NCI-H774 (cell line): Measurements from ENCODE around the gene TMF1.
A peak's percentile ranks its signal among the peaks of the same experiment; 100 is the strongest.

Experiments
- DNase-seq: peaks from one replicate; lab custom pipeline; 2025; lab: John Stamatoyannopoulos, UW

Gene TMF1

DNA sequence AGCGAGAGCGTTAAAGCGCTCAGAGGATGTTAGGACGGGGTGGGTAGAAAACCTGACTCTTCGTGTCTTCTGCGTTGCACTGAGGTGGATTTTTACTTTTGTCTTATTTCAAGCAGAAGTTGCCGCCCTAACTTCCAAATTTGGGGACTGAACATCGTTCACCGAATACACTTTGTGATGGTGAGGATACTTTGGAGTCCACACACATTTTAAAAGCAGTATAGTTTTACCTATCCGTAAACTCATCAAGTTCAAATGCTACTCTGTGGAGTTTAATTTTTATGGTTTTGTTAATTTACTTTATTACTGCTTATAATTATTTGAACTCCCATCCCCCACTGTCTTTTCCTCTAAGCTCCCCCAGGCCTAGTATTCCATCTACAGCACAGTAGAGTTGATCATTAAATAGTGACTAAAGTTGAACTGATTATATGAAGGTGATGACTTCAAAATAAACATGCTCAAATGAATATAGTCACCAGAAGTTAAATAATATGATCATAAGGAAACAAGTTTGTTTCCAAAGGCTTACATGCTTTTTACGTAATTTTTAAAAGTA is 38.0 kb downstream of the TMF1 start:
- DNase-seq, result no peak

GRCh38 chr3:69013253-69014021 is 38.7 kb downstream of the TMF1 start, which contains the start of gene EOGT:
Gene EOGT (minus strand): TSS chr3:69013684. CDS start chr3:69009846, 3,838 bp downstream.
- peak; percentile 14 for DNase-seq

GRCh38 chr3:69012800-69013252 is 39.3 kb downstream of the TMF1 start:
- DNase-seq, result no peak

GRCh38 chr3:69012100-69012799 is 39.9 kb downstream of the TMF1 start:
- DNase-seq, result no peak

- no peak for DNase-seq
Observed at GRCh38 chr3:69011096-69011730, 40.9 kb downstream of the TMF1 start.

DNA sequence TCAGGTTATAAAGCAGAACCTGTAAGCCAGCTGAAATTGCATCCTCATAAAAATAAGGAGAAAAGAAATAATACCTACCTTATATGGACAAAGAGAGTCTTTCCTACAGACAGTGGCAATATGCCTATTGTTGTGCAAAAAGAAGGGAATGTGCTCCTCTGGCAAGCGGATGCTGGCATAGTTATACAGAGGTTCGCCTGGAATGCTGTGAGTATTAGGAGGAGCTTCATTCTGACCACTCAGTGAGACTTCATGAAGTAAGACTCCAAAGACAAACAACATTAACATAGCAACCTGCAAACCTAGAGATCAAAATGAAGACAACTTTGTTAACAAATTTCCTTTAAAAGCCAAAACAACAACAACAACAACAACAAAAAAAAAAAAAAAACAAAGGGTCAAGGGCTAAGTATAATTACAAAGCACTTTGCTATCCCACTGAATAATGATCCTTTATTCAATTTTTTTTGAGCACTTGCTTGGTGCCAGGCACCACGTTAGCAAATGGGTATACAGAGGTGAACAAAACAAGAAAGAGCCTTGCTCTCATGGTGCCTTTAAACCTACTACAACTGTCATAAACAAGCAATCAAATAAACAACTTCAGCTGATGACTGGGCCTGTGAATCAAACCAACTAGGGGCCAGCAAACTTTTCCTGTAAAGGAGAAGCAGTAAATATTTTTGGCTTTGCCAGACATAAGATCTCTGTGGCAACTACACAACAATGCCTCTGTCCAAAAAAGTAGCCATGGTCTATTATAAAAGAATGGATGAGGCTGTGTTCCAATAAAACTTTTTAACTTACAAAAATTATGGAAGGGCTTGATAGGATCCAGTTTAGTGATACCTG is 42.3 kb downstream of the TMF1 start:
- DNase-seq, result no peak

DNA sequence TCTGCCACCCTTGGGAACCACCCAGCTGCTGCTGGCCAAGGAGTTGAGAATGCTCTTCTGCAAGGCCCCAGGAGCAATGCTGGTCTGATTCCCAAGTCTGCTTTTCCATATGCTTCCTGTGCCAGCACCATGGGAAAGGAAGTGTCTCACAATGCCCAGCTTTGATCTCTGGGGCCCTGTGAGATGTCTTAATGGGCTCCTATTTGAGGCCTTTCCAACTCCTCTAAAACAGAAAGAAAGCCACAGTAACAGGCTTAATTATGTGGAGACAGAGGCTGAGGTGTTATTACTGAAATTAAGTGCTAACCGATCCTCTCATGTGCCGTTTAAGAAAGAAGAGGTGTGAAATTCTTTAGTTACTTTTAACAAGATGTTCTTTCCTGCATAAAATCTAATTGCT is 43.2 kb downstream of the TMF1 start:
- no peak for DNase-seq

DNA sequence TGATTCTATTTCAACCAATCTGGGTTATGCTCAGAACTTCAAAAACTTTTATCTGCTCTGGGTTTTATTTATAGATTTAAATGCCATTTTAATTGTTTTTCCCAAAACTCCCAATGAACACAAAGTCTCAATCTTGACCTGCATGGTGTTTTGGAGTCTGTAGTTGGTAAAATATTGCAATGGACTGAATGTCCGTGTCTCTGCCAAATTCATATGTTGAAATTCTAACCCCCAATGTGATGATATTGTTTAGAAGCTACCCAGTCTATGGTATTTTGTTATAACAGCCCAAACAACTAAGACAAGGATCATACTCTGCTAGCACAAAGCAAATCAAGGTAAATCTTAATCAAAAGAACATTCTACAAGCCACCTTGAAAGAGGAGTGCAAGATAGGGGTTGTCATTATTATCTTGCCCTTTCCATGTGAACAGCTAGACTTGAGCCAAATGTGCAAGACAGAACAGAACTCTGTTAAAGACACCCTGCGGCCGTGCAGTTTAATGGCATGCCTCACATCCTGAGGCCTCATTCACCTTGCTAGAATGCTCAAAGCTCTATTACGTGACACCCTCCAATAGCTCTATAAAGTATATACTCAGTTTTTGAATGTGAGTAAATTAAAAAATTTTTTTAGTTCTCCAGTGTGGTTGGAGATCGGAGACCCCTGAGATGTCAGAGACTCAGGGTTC is 46.2 kb downstream of the TMF1 start:
- DNase-seq, result no peak

DNA sequence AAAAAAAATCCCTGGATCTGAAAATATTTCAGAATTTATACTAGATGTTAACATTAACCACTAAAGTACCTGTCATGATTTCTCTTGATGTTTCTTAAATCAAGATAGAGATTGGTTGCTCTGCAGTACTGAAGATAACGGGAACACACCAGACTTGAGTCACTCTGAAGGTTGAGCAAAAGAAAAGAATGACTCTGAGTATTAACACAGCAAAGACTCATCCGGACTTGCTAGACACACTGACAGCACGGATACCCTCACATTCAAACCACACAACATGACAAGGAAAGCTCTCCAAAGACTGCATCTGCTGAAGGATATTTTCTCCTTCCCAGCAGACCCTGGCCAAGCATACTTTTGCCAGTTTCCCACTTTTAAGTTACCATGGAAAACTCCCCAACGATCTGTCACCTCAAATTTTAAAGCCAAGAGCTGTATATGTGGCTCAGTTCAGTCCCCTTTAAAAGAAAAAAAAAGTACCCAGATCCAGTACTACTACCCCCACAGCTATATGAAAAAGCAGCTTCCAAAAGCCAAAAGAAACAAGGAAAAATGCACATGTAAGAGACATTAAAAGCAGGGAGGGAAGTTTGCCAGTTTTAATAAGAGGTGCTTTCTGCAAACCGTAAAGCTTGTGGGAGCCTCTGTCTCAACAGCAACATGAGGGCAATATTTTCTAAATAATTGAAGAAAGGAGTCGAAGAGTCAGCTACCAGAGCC is 46.9 kb downstream of the TMF1 start:
- no peak for DNase-seq

GRCh38 chr3:69004138-69004537 is 48.0 kb downstream of the TMF1 start:
- DNase-seq, result no peak

GRCh38 chr3:68999605-69000004 is 52.5 kb downstream of the TMF1 start:
- no peak for DNase-seq

GRCh38 chr3:68999158-68999557 is 53.0 kb downstream of the TMF1 start:
- DNase-seq, result no peak

DNA sequence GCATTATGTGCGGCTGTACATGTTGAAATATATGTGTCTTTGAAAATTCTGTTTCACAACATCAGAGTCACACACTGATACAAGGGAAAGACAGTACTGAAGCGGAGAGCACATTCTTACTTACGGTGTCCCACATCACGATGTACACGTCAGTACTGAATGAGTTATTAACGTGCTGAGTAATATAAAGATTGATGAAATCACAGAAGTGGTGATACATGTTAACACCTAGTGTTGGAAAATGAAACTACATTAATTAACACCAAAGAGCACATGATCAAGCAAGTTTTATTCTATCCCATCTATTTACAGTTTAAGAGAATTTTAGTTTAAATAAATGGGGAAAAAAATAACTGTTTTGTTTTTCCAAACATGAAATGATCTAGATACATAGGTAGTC is 54.2 kb downstream of the TMF1 start:
- DNase-seq, result no peak

GRCh38 chr3:68996356-68996995 is 55.7 kb downstream of the TMF1 start:
- peak; percentile 5 for DNase-seq

DNA sequence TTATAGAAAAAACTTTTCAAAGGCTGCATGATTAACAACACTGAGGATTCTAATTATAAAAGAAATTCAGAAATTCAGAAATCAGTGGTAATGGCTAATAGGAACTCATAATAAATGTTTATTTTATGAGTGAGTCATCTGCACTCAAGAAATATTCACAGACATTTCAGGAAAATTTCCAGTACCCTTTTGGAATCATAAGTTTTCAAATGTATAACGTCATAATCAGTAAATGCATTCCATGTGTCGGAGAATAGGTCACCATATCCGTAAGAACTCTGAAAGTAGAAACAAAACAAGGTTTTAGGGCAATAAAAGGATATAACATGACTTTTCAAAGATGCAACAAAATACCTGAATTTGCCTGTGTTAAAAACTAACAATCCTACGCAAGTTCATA is 63.4 kb downstream of the TMF1 start:
- no peak for DNase-seq

DNA sequence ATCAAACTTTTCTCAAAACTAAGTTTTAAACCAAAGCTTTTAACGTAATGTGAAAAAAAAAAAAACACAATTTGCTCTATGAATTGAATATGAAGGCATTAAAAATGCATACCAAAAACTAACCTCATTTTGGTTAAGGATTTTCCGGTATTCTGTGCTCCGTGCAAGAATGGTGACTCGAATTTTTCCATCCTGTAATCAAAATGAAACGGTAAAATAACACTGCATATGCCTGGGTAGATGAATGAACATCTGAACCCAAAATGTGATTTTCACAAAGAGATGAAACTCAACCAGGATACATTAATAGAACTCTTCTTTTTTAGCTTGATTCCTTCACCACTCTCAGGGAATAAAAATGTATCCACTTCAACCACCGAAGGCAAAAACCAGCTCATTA is 64.8 kb downstream of the TMF1 start:
- DNase-seq, result no peak

DNA sequence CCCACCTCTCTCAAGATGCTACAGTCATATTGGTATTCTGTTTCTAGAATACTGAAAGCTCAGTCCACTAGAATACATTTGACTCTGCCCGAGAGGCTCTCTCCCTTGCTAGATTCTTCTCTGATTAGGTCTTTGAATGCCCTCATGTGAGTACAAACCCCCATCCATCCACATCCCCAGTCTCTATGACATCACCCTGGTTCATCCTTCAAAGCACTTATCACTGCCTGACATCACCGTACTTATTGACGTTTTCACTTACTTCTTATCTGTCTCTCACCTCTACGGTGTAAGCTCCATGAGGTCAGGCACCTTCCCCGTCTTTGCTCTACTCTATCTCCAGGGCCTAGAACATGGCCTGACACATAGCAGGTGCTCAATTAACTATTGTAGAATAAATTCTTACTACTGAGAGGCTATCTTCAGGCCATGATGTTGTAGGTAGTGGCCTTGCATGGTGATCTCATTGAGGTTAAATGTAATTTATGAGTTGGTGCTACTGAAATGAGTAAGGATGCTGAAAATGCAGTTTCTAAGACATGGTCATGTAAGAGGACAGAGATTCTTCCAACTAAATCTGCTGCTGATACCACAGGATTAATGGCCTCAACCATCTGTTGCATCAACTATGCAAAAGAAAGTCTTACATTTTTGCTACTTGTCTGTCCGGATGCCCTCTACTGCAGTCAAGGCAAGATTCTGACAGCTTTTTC is 65.5 kb downstream of the TMF1 start:
- no peak for DNase-seq

DNA sequence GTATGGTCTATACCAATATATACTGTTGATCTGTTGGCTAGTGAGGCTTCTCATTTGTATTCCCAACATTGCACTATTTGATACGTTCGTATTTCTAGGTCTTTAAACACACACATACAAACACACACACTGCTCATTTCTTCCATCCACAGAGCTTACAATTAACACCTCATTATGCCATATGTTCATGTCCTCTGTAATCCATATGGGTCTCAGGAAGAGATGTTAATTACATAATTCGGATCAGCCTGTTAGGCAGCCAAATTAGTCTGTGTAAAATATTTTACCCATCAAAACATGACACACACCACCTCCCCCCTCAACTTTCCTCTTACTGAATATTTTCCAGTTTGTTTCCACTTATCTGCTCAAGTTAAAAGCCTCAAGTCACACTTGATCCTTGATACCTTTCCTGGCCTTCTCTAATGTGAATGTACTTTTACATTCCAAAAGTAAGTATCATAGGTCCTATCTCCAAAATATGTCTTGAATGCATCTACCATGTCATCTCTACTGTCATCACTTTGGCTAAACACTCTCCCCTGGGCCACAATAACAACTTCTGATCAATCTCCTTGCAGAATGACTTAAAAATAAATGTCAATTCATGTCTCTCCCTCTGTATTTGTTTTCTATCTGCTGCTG is 66.9 kb downstream of the TMF1 start:
- no peak for DNase-seq
